Measurements from ENCODE around the gene TDRD9. TPM values are rescaled to one million over a fixed set of nuclear protein-coding genes. Genes with fewer than 3 reads are reported as not detected.

TDRD9 gene
- polyA plus RNA-seq, 5 donors: 0.24 to 2.3 (median 1.6) TPM

DNA sequence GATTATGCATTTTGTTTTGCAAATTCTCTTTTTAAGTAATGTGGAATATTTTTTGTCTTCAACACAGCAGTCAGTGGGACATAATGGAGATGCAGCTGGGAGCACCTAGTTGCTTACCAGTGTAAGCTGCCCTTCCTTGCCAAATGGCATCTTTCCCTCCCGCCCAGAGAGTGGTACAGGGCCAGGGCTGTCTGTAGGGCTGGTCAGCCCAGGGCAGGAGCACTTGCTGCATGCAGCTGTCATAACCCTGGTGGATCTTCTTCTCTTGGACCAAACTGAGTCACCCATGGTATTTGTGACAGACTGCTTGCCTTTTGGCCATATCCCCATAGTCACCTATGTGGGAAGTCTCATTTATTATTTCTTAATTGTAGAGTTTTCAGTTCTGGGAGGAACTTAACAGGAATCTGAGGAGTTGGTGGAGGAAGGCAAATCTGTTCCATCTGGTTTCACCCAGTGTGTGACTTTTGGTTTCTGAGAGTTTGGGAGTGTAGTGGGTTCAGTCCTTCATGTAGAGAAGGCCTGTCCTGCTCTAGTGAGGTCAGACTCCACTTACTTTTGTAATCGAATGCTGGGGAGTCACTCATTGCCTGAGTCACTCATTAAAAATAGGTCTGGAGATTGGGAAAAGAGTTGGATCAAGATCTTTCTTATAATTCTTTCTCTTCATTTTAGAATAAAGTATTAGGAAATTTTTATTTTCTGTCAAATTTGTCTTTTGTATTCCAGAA lies 95.2 kb downstream of the TDRD9 start:
- no peak for DNase-seq

DNA sequence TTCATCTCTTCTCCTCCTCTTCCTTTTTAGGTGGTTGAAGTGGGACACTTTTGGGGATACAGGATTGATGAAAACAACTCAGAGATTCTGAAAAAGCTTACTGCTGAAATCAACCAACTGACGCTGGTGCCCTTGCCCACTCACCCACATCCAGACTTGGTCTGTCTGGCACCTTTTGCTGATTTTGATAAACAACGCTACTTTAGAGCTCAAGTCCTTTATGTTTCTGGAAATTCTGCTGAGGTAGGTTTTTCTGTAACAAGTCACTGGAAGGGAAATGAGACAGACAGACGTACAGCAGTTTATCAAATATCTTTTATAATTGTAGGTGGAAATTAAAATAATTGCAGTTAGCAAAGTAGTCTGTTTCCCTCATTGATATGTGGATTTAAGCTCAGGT lies 97.3 kb downstream of the TDRD9 start:
- no peak for DNase-seq

DNA sequence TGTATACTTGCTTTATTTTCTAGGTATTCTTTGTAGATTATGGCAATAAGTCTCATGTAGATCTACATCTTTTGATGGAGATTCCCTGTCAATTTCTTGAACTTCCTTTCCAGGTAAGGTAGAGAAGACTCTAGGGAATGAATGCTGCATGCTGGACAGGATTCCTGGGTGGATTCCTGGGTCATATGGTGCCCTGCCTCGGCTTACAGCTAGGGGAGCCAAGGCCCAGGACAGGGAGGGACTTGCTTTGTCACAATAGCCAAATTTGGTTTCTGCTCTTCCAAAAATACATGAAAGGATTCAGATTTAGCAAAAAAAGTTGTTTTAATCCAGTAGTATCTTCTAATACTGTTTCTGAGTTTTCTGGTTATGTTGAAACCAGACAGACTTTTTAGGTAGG lies 97.8 kb downstream of the TDRD9 start:
- DNase-seq: no peak

DNA sequence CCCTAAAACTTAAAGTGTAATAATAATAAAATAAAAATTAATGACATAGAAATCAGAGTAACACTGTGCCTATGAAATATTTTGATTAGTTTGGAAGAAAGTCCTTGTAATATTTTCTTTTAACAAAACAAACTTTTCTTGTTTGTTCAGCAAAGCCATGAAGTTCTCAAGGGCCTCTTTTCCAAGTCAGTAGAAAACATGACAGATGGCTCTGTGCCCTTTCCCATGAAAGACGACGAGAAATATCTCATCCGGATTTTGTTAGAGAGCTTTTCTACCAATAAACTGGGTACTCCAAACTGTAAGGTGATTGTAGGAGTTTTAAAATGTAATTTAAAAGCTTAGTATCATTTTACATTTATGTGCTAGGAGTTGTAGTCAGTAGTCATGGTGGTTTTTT lies 102.7 kb downstream of the TDRD9 start:
- no peak for DNase-seq

DNA sequence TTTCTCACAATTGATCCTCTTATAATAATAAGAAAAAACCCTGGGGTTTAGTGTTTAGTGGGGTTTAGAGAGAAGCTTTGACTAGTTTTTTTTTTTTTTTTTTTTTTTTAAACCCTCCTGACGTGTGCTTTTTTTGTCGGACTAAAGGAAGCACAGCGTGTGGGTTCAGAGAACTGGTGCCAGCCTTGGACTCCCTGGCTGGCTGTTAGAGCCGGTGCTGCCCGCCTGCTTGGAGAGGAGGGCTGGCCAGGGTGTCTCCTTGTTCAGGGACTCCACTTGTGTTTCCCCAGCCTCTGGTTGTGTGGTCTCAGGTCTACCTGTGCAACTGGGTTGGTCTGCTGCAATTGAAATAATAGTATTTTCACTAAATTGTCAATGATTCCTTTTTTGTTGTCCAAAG lies 103.1 kb downstream of the TDRD9 start:
- no peak for DNase-seq

DNA sequence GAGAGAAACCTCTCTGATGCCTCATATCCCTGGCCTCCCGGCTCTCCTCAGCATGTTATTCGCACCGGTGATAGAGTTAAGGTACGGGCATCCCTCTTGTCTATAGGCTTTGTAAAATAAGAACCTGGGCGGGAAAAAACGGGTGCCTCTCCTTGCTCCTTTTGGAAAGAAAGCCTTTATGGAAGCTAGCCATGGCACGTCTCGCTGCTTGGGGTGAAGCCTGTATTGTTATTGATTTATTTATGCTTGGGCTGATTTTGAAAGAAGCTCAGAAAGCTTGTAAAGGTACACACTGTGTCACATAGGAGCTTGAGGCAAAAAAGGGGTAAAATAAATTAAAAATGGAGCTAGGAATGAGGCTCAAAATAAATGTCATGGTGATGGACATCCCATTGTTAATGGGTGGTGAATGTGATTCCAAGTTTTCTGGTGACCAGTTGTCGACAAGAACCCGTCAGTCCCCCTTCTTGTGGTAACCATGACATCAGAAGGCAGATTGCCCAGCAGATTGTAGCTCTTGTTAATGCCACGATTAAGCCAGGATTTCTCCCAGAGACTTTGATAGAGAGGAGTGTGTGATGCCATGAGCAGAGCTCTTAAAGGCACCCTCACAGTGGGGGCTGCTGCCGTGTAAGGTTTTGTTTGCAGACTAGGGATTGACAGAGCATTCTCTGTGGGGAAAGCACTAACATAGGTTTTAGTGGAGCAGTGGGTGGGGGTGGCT lies 106.9 kb downstream of the TDRD9 start:
- DNase-seq: no peak

DNA sequence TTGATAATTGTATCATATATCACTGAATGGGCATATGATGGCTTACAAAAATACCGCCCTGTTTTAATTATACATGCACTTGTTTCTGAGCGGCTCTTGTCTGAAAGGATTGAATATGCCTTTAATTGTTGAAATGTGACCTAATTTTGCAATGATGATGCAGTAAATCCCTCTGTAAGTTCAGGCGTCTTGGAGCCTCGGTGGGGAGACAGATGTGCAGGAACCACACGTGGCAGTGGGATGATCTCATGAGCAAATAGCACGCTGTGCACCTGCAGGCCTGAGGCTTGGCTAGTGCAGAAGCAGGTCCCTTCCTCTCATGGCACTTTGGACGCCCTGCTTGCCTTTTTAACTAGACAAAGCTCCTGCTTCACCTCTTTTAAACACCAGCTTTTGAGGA lies 108.0 kb downstream of the TDRD9 start:
- no peak for DNase-seq

DNA sequence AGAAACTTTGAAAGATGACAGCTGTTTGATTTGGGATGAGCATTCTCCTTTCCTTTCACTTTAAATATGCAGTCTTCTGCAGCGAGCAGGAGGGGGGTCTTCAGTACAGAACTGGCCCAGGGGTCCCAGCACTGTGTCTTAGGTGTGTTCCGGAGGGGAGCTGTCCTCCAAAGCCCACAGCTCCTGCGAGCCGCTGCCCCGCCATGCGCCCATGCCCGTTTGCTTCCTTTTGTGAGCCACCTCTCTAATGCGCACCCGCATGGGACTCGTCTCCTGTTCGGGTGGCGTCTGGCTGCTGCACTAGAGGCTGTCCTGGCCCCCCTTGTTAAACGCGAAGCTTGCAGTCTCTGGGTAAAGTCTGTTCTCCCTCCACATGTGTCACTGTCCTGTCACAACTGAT lies 108.8 kb downstream of the TDRD9 start:
- DNase-seq: no peak

DNA sequence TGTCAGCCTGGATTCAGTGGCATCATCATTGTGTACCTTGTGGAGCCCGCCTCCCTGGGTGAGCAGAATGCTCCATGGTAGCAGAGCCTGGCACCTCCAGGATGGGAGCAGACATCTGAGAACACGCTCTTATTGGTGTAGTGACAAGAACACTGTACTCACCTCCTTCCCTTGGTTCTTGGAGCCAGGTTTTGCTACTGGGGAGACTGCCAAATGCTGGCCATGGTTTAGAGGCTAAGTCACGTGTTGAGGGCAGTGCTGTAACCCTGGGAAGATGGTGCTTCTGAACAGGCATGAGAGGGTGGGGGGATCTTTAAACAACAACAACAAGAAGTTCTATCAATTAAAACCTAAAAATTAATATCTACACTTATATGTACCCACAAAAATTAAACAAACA lies 109.6 kb downstream of the TDRD9 start:
- DNase-seq: no peak

DNA sequence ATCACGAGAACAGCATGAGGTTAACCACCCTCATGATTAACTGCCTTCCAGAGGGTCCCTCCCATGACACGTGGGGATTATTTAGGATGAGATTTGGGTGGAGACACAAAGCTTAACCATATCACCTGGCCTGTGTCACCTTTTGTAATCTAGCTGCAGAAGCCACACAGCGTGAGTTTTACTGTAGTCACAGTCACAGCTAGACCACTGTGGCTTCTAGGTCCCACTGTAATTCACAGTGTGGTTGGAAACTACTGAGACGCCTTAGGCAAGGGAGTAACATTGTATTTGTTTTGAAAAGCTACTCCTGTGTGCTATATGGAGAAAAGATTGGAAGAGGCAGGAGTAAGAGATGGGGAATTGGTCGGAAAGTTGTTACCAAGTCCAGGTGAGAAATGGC lies 111.0 kb downstream of the TDRD9 start:
- DNase-seq: no peak

DNA sequence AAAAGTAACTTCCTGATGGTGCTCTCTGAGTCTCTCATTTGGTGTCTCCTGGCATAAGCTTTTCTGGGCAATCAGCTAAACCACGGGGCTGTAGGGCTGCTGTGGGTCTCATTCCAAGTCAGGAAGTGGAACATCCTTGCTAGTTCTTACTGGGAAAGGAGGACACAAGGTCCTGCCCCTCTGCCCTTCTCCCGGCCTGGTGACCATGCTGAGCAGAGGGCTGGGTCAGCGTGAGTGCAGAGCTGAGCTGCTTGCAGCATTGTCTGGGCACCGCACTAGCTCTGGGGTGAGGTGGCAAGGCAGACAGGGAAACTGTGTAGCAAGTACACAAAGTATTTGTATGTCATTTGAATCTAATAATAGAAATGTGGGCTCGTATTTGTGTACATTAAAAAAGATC lies 112.3 kb downstream of the TDRD9 start:
- DNase-seq: no peak

DNA sequence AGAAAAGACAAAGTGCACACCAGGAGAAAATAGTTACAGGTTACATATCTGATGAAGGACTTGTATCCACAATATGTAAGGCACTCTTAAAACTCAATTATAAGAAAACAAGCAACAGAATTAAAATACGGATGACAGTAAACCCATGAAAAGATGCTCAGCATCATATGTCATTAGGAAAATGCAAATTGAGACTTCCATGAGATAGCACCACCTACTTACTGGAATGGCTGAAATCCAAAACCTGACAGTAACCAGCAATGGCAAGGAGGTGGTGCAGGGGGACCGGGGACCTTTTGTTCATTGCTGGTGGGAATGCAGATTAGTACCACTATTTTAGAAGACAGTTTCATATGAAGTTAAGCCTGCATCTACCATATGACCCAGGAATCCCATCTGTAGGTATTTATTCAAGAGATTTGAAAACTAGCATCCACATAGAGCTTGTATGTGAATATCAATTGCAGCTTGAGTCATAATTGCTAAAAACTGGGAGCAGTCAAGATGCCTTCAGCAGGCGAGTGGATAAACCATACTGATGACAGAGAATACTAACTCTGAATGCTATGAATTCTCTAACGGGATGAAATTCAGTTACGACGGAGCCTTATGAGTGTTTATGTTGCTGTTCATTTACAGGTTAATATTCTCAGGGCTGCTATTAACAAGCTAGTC lies 113.3 kb downstream of the TDRD9 start:
- DNase-seq: no peak

DNA sequence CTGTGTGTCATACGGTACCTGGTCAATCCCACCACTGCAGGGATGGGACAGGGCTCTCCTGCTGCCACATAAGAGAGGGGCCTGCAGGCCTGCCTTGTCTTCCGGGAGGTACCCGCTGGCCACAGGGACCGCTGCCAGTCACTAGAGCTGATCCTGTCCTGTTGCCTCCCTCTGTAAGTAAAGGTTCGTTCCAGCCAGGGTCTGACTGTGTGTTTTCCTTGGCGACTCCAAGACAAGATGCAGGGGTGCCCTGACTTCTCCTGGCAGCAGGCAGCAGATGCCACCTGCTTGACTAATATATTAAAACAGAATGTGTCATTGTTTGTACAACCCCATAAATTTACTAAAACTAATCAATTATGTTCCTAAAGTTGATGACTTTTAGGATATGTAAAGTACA lies 115.8 kb downstream of the TDRD9 start:
- DNase-seq: no peak

DNA sequence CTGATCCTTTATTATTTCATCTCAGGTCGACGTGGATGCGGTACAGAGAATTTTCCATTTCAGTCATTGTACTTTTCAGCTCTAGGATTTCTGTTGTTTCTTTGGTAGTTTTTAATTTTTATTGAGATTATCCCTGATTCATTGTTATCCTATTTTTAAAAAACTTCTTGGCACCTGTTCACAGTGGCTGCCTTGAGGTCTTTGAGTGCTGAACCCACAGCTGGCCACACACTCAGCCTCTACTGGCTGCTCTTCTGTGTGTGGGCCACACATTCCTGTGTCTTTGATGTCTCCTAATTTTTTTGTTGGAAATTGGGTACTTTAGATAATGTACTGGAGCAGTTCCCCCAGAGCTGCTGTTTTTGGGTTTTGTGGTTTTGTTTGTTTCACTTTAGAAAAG lies 119.5 kb downstream of the TDRD9 start:
- DNase-seq: no peak

DNA sequence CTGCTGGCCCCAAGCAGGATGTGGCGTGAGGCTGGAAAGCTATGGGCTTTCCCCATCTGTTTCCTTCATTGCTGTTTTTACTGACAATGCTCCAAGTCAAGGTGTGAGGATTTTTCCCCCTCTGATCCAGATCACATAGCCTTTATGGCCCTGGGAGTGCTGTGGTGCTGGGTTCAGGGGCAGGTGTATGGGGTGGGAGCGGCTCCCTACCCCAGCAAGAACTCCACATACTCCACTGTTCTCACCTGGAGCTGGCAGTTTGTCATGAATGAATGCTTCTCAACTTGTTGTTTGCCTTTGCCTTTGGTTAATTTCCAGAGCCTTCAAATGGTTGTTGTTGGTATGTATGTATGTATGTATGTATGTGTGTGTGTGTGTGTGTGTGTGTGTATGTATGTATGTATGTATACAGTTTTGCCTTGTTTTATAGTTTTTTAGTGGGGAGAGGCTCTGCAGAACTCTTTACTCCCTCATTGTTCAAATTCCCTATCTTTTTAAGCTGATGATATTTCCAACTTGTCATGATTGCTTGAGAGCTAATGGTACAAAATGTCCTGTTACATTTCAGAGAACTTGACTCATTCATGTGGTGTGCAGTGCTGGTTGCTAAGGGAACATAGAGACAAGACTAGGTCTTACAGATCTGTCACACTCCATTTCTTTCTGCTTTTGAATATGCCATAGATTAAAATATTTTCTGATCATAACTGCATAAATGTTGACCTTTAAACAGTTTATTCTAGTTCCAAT lies 120.7 kb downstream of the TDRD9 start:
- DNase-seq: no peak

DNA sequence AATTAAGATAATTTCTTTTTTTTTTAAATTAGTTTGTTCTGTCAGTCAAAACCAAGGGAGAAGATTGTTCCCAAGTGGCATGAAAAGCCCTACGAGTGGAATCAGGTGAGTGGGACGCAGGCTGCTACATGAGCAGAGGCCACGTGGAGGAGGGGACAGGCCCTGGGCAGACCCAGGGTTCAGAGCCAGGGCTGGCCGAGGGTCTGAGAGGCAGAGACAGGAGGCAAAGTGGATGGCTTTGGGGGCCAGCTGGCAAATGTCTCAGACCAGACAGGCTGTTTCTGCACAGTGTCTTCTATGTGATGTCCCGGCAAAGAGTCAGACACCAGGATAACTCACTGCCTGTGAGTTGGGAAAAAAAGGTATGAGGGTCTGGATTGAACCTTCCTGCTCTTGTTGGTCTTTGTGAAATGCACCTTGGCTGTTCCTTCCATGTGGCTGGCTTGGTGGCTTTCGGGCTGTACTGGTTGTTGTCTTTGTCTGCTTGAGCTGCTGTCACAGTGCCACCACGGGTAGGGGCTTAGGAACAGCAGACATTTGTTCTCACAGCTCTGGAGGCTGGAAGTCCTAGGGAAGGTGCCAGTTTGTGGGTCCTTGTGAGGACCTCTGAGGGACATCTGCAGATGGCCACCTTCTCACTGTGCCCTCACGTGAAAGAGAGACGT lies 121.5 kb downstream of the TDRD9 start:
- no peak for DNase-seq

DNA sequence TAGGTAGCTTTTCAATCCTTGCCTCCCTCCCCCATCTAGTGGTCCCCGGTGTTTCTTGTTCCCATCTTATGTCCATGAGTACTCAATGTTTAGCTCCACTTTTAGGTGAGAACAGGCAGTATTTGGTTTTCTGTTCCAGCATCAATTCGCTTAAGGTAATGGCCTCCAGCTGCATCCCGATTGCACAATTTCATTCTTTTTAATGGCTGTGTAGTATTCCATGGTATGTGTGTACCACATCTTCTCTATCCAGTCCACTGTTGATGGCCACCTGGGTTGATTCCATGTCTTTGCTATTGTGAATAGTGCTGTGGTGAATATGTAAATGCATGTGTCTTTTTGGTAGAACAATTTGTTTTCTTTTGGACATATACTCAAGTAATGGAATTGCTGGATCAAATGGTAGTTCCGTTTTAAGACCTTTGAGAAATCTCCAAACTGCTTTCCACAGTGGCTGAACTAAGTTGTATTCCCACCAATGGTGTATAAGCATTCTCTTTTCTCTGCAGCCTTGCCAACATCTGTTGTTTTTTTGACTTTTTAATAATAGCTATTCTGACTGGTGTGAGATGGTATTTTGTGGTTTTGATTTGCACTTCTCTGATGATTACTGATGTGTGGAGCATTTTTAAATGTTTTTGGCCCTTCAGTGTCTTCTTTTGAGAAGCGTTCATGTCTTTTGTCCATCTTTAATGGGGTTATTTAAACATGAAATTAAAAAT lies 123.0 kb downstream of the TDRD9 start:
- no peak for DNase-seq

DNA sequence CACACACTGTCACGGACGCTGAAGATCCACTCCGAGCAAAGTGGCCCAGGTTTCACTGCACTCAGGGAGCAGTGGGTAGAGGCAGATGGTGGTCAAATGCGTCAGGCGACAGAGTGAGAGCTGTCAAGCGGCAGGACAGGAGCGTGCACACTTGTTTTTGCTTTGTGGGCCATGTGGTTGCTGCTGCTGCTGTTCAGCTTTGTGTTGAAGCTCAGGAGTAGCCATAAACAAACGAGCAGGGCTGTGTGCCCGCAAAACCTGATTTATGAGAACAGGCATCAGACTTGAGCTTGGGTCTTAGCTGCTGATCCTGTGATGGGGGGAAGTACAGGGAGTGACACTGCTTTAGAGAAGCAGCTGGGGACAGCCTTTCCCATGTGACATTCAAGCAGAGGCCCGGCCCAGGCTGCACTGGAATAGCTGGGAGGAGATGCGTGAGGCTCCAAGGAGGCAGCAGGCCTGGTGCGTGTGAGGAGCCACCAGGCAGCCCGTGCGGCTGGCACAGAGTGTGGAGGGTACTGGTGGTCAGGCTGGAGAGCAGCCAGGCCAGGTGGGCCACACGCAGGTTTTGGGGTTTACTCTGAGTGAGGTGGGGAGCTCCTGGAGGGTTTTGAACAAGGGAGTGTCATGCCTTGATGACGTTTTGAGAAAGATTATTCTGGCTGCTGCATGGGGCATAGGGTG lies 126.1 kb downstream of the TDRD9 start:
- no peak for DNase-seq

DNA sequence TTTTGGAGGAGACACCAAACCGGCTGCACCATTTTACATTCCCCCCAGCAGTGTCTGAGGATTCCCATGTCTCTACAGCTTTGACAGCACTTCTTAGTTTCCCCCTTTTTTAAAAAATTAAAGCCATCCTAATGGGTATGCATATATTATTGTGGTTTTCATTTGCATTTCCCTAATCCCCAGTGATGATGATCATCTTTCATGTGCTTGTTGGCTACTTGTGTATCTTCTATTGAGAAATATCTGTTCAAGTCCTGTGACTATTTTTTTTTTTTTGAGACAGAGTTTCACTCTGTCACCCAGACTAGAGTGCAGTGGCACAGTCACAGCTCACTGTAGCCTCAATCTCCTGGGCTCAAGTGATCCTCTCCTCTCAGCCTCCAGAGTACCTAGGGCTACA lies 134.0 kb downstream of the TDRD9 start:
- DNase-seq: no peak

DNA sequence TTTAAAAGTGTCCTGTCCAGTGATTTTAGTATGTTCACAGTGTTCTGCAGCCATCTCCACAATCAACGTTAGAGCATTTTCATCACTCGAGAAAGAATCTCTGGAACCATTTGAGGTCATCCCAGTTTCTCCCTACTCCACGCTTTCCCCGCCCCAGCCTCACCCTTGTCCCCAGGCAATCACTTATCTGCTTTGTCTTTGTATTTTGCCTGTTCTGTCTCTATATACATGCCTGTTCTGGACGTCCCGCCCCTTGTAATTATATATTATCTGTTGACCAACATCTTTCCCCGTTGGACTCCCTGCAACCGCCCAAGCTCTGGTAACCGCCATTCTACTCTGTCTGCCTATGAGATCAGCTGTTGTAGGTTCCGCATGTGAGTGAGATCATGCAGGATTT lies 135.7 kb downstream of the TDRD9 start:
- DNase-seq: no peak

DNA sequence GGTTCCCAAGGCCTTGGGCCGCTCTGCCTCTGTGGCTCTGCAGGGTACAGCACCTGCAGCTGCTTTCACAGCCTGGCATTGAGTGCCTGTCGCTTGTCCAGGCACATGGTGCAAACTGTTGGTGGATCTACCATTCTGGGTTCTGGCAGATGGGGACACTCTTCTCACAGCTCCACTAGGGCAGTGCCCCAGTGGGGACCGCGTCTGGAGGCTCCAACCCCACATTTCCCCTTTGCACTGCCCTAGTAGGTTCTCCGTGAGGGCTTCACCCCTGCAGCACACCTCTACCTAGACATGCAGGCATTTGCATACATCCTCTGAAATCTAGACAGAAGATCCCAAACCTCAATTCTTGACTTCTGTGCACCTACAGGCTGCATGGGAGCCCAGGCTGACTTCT lies 138.0 kb downstream of the TDRD9 start:
- DNase-seq: no peak
